ENCODE data around the gene EIPR1. TPM values are rescaled to one million over a fixed set of nuclear protein-coding genes. Genes with fewer than 3 reads are reported as not detected.

Gene EIPR1
- total RNA-seq, 2 donors from 2014 or later = 26.1 to 45.7 TPM

- no peaks in the 10 kb centered on the region for H3K27me3 Mint-ChIP-seq
- ATAC-seq (replicated peaks) = no peak
- no peak overlapping the region for H3K27ac Mint-ChIP-seq
Observed at GRCh38 chr2:3248754-3249475, 128.7 kb downstream of the EIPR1 start.

GRCh38 chr2:3246928-3247714 lies 130.5 kb downstream of the EIPR1 start:
- Mint-ChIP-seq H3K27me3 (no peaks in the 10 kb centered on the region), H3K4me3 (no peak overlapping the region), H3K9me3 (peaks cover 9% of the 10 kb centered on the region), H3K27ac (no peak overlapping the region), H3K4me1 (peaks cover 5% of the 10 kb centered on the region), H3K36me3 (ENCODE audit: low read depth) (peaks cover 37% of the 10 kb centered on the region)
- ATAC-seq (replicated peaks) = no peak

More at GRCh38 chr2:3248754-3249475, 128.7 kb downstream of the EIPR1 start:
- peaks cover 50% of the 10 kb centered on the region for H3K36me3 Mint-ChIP-seq (ENCODE audit: low read depth)
- H3K4me1 Mint-ChIP-seq = no peaks in the 10 kb centered on the region
- H3K9me3 Mint-ChIP-seq = peaks cover 9% of the 10 kb centered on the region
- H3K4me3 Mint-ChIP-seq = no peak overlapping the region

GRCh38 chr2:3246406-3246805 lies 131.2 kb downstream of the EIPR1 start:
- Mint-ChIP-seq H3K27ac (no peak overlapping the region), H3K36me3 (ENCODE audit: low read depth) (peaks cover 30% of the 10 kb centered on the region), H3K4me3 (no peak overlapping the region), H3K27me3 (no peaks in the 10 kb centered on the region), H3K4me1 (peaks cover 5% of the 10 kb centered on the region), H3K9me3 (peaks cover 9% of the 10 kb centered on the region)
- no peak for ATAC-seq (replicated peaks)

GRCh38 chr2:3244486-3244885 lies 133.1 kb downstream of the EIPR1 start:
- peaks cover 5% of the 10 kb centered on the region for H3K4me1 Mint-ChIP-seq
- no peak for ATAC-seq (replicated peaks)

GRCh38 chr2:3243804-3244203 lies 133.8 kb downstream of the EIPR1 start:
- no peak overlapping the region for H3K27ac Mint-ChIP-seq
- ATAC-seq (replicated peaks) = no peak
- H3K4me3 Mint-ChIP-seq = no peak overlapping the region
- H3K36me3 Mint-ChIP-seq (ENCODE audit: low read depth) = peaks cover 11% of the 10 kb centered on the region
- peaks cover 5% of the 10 kb centered on the region for H3K4me1 Mint-ChIP-seq
- H3K27me3 Mint-ChIP-seq = no peaks in the 10 kb centered on the region
- peaks cover 1% of the 10 kb centered on the region for H3K9me3 Mint-ChIP-seq

More at GRCh38 chr2:3244486-3244885, 133.1 kb downstream of the EIPR1 start:
- peaks cover 17% of the 10 kb centered on the region for H3K36me3 Mint-ChIP-seq (ENCODE audit: low read depth)
- no peaks in the 10 kb centered on the region for H3K27me3 Mint-ChIP-seq
- peaks cover 8% of the 10 kb centered on the region for H3K9me3 Mint-ChIP-seq
- no peak overlapping the region for H3K4me3 Mint-ChIP-seq
- H3K27ac Mint-ChIP-seq = no peak overlapping the region

GRCh38 chr2:3242747-3243369 lies 134.8 kb downstream of the EIPR1 start:
- peaks cover 10% of the 10 kb centered on the region for H3K36me3 Mint-ChIP-seq (ENCODE audit: low read depth)
- no peaks in the 10 kb centered on the region for H3K27me3 Mint-ChIP-seq
- H3K4me1 Mint-ChIP-seq = peaks cover 5% of the 10 kb centered on the region
- peak overlapping the region; percentile 54 for H3K4me3 Mint-ChIP-seq
- peak; percentile 56 for ATAC-seq (replicated peaks)
- H3K9me3 Mint-ChIP-seq = no peaks in the 10 kb centered on the region
- H3K27ac Mint-ChIP-seq = peak overlapping the region; percentile 26

- peaks cover 8% of the 10 kb centered on the region for H3K36me3 Mint-ChIP-seq (ENCODE audit: low read depth)
- H3K9me3 Mint-ChIP-seq = no peaks in the 10 kb centered on the region
- no peak for ATAC-seq (replicated peaks)
- H3K4me1 Mint-ChIP-seq = peaks cover 10% of the 10 kb centered on the region
- H3K27ac Mint-ChIP-seq = peak overlapping the region; percentile 38
- H3K27me3 Mint-ChIP-seq = no peaks in the 10 kb centered on the region
- H3K4me3 Mint-ChIP-seq = peak overlapping the region; percentile 54
Observed at GRCh38 chr2:3241971-3242746, 135.5 kb downstream of the EIPR1 start.

- H3K36me3 Mint-ChIP-seq (ENCODE audit: low read depth) = peaks cover 12% of the 10 kb centered on the region
- peak; percentile 89 for ATAC-seq (replicated peaks)
- no peaks in the 10 kb centered on the region for H3K27me3 Mint-ChIP-seq
- H3K9me3 Mint-ChIP-seq = no peaks in the 10 kb centered on the region
- H3K27ac Mint-ChIP-seq = no peak overlapping the region
- H3K4me3 Mint-ChIP-seq = no peak overlapping the region
- peaks cover 16% of the 10 kb centered on the region for H3K4me1 Mint-ChIP-seq
Observed at GRCh38 chr2:3238951-3239841, 138.4 kb downstream of the EIPR1 start.

- Mint-ChIP-seq H3K27ac (peak overlapping the region; percentile 61), H3K4me1 (peaks cover 10% of the 10 kb centered on the region), H3K27me3 (no peaks in the 10 kb centered on the region), H3K4me3 (no peak overlapping the region), H3K9me3 (no peaks in the 10 kb centered on the region), H3K36me3 (ENCODE audit: low read depth) (peaks cover 27% of the 10 kb centered on the region)
- ATAC-seq (replicated peaks) = peak; percentile 36
Observed at GRCh38 chr2:3236300-3237045, 141.1 kb downstream of the EIPR1 start.

- Mint-ChIP-seq H3K36me3 (ENCODE audit: low read depth) (peaks cover 27% of the 10 kb centered on the region), H3K27ac (no peak overlapping the region), H3K4me3 (no peak overlapping the region), H3K9me3 (no peaks in the 10 kb centered on the region), H3K4me1 (peaks cover 10% of the 10 kb centered on the region), H3K27me3 (no peaks in the 10 kb centered on the region)
- ATAC-seq (replicated peaks) = no peak
Observed at GRCh38 chr2:3233877-3234276, 143.7 kb downstream of the EIPR1 start.

- Mint-ChIP-seq H3K4me1 (peaks cover 6% of the 10 kb centered on the region), H3K27me3 (no peaks in the 10 kb centered on the region), H3K27ac (no peak overlapping the region), H3K9me3 (no peaks in the 10 kb centered on the region), H3K4me3 (no peak overlapping the region), H3K36me3 (ENCODE audit: low read depth) (peaks cover 15% of the 10 kb centered on the region)
- no peak for ATAC-seq (replicated peaks)
Observed at GRCh38 chr2:3229221-3229620, 148.4 kb downstream of the EIPR1 start.

- peaks cover 22% of the 10 kb centered on the region for H3K4me1 Mint-ChIP-seq
- H3K9me3 Mint-ChIP-seq = no peaks in the 10 kb centered on the region
- peak overlapping the region; percentile 70 for H3K4me3 Mint-ChIP-seq
- H3K27ac Mint-ChIP-seq = peak overlapping the region; percentile 99
- H3K36me3 Mint-ChIP-seq (ENCODE audit: low read depth) = no peaks in the 10 kb centered on the region
- ATAC-seq (replicated peaks) = no peak
- H3K27me3 Mint-ChIP-seq = no peaks in the 10 kb centered on the region
Observed at GRCh38 chr2:3224681-3225080, 152.9 kb downstream of the EIPR1 start.
